Measurements from ENCODE around the gene RFX7. TPM values are rescaled to one million over a fixed set of nuclear protein-coding genes. Genes with fewer than 3 reads are reported as not detected.

Gene RFX7
- total and polyA plus RNA-seq, 4 donors, result 2.6 to 14.8 (median 7.2) TPM

- H3K36me3 ChIP-seq (ENCODE audit: control insufficient read depth in 4 of 4, insufficient read depth in 4 of 4, low read length in 4 of 4), result peaks cover 6 to 38% (median 11%) of the 10 kb centered on the region in 4 donors
- peaks cover 0 to 24% (median 8%) of the 10 kb centered on the region in 4 donors for H3K9me3 ChIP-seq (ENCODE audit: control insufficient read depth in 4 of 4, insufficient read depth in 3 of 4, low read length in 3 of 4)
- ATAC-seq (ENCODE audit: insufficient read depth, low FRiP score), result no peak
- TF ChIP-seq CTCF (IDR thresholded peaks at IDR 0.05; ENCODE audit: control extremely low read depth, extremely low read depth), result no peak
- no peak overlapping the region for H3K27ac ChIP-seq (ENCODE audit: low read depth in 1 of 2, low read length in 1 of 2)
- no peak overlapping the region for H3K4me3 ChIP-seq
- no peaks in the 10 kb centered on the region for H3K27me3 ChIP-seq (ENCODE audit: control insufficient read depth in 3 of 3, insufficient read depth in 3 of 3, low read length in 2 of 3)
- no peak overlapping the region for H3K9ac ChIP-seq (ENCODE audit: insufficient read depth in 1 of 2, low read length in 2 of 2)
- no peaks in the 10 kb centered on the region for H3K4me1 ChIP-seq (ENCODE audit: control insufficient read depth in 5 of 5, insufficient read depth in 5 of 5, low read length in 5 of 5)
- DNase-seq, result no peak
These were observed 15.3 kb downstream of the RFX7 start for GRCh38 chr15:56228352-56228751.

GRCh38 chr15:56227780-56228179 lies 15.9 kb downstream of the RFX7 start:
- peaks cover 0 to 24% (median 11%) of the 10 kb centered on the region in 4 donors for H3K9me3 ChIP-seq (ENCODE audit: control insufficient read depth in 4 of 4, insufficient read depth in 3 of 4, low read length in 3 of 4)
- H3K9ac ChIP-seq (ENCODE audit: insufficient read depth in 1 of 2, low read length in 2 of 2), result no peak overlapping the region
- H3K4me1 ChIP-seq (ENCODE audit: control insufficient read depth in 5 of 5, insufficient read depth in 5 of 5, low read length in 5 of 5), result no peaks in the 10 kb centered on the region
- no peaks in the 10 kb centered on the region for H3K27me3 ChIP-seq (ENCODE audit: control insufficient read depth in 3 of 3, insufficient read depth in 3 of 3, low read length in 2 of 3)
- TF ChIP-seq CTCF (IDR thresholded peaks at IDR 0.05; ENCODE audit: control extremely low read depth, extremely low read depth), result no peak
- H3K4me3 ChIP-seq, result no peak overlapping the region
- H3K36me3 ChIP-seq (ENCODE audit: control insufficient read depth in 4 of 4, insufficient read depth in 4 of 4, low read length in 4 of 4), result peaks cover 5 to 39% (median 8%) of the 10 kb centered on the region in 4 donors
- 97 to 98% methylated on average over 2 of the region's 2 CpGs for WGBS, 2 donors
- DNase-seq (no peak), ATAC-seq (ENCODE audit: insufficient read depth, low FRiP score) (no peak)
- H3K27ac ChIP-seq (ENCODE audit: low read depth in 1 of 2, low read length in 1 of 2), result no peak overlapping the region

GRCh38 chr15:56227306-56227705 lies 16.4 kb downstream of the RFX7 start:
- no peaks in the 10 kb centered on the region for H3K4me1 ChIP-seq (ENCODE audit: control insufficient read depth in 5 of 5, insufficient read depth in 5 of 5, low read length in 5 of 5)
- no peaks in the 10 kb centered on the region for H3K27me3 ChIP-seq (ENCODE audit: control insufficient read depth in 3 of 3, insufficient read depth in 3 of 3, low read length in 2 of 3)
- peaks cover 5 to 38% (median 6%) of the 10 kb centered on the region in 4 donors for H3K36me3 ChIP-seq (ENCODE audit: control insufficient read depth in 4 of 4, insufficient read depth in 4 of 4, low read length in 4 of 4)
- H3K9me3 ChIP-seq (ENCODE audit: control insufficient read depth in 4 of 4, insufficient read depth in 3 of 4, low read length in 3 of 4), result peaks cover 0 to 25% (median 11%) of the 10 kb centered on the region in 4 donors
- DNase-seq (no peak), ATAC-seq (ENCODE audit: insufficient read depth, low FRiP score) (no peak)
- H3K9ac ChIP-seq (ENCODE audit: insufficient read depth in 1 of 2, low read length in 2 of 2), result no peak overlapping the region
- TF ChIP-seq CTCF (IDR thresholded peaks at IDR 0.05; ENCODE audit: control extremely low read depth, extremely low read depth), result no peak
- no peak overlapping the region for H3K27ac ChIP-seq (ENCODE audit: low read depth in 1 of 2, low read length in 1 of 2)
- 79 to 85% methylated on average over 3 of the region's 3 CpGs for WGBS, 2 donors
- H3K4me3 ChIP-seq, result no peak overlapping the region

GRCh38 chr15:56225520-56225919 lies 18.2 kb downstream of the RFX7 start:
- DNase-seq (no peak), ATAC-seq (ENCODE audit: insufficient read depth, low FRiP score) (no peak)
- no peak overlapping the region for H3K9ac ChIP-seq (ENCODE audit: insufficient read depth in 1 of 2, low read length in 2 of 2)
- TF ChIP-seq CTCF (IDR thresholded peaks at IDR 0.05; ENCODE audit: control extremely low read depth, extremely low read depth), result no peak
- peaks cover 0 to 18% (median 7%) of the 10 kb centered on the region in 4 donors for H3K9me3 ChIP-seq (ENCODE audit: control insufficient read depth in 4 of 4, insufficient read depth in 3 of 4, low read length in 3 of 4)
- H3K27me3 ChIP-seq (ENCODE audit: control insufficient read depth in 3 of 3, insufficient read depth in 3 of 3, low read length in 2 of 3), result no peaks in the 10 kb centered on the region
- peaks cover 0 to 20% (median 7%) of the 10 kb centered on the region in 4 donors for H3K36me3 ChIP-seq (ENCODE audit: control insufficient read depth in 4 of 4, insufficient read depth in 4 of 4, low read length in 4 of 4)
- H3K27ac ChIP-seq (ENCODE audit: low read depth in 1 of 2, low read length in 1 of 2), result no peak overlapping the region
- H3K4me3 ChIP-seq, result no peak overlapping the region
- no peaks in the 10 kb centered on the region for H3K4me1 ChIP-seq (ENCODE audit: control insufficient read depth in 5 of 5, insufficient read depth in 5 of 5, low read length in 5 of 5)
- 84 to 90% methylated on average over 1 of the region's 1 CpG for WGBS, 2 donors

Data from lung (tissue), 12 donors.